GM12878 (cell line): ENCODE measurements around the gene UBE2QL1. TPM values are rescaled to one million over a fixed set of nuclear protein-coding genes. Genes with fewer than 3 reads are reported as not detected.

Experiments
- ATAC-seq: fragments of 200-7000 bp; cut with Tn5 transposase; 3 replicates; pipeline ENCODE4 v1.9.1; 2020; ENCODE audit warnings: mild to moderate bottlenecking, moderate library complexity
- BruUV-seq: library from RNA; stranded (reverse); fragments of 400-500 nt; replicated peaks from 2 replicates; lab custom pipeline; 2021; lab: Mats Ljungman, UMichigan
- CTCF ChIA-PET: fragments of 300-600 bp; sonication (Branson Sonifier 250); formaldehyde crosslinking; extraction: SDS; loops from one replicate; lab custom pipeline; 2021; ENCODE audit warnings: inconsistent platforms; lab: Yijun Ruan, JAX
- POLR2A ChIA-PET: fragments of 350-600 bp; formaldehyde crosslinking; extraction: SDS; loops from one replicate; lab custom pipeline; 2021; ENCODE audit warnings: inconsistent platforms; lab: Charles Lee
- RAD21 ChIA-PET: fragments of 300-600 bp; sonication (Branson Sonifier 250); formaldehyde crosslinking; loops from one replicate; lab custom pipeline; 2023; ENCODE audit warnings: antibody characterized with exemption; ENCODE audit not compliant: unreplicated experiment; lab: Charles Lee
- SMC1A ChIA-PET: fragments of 300-600 bp; sonication (Branson Sonifier 250); formaldehyde crosslinking; loops from one replicate; lab custom pipeline; 2023; ENCODE audit not compliant: unreplicated experiment, uncharacterized antibody; lab: Charles Lee
- DNase-seq: peaks from one replicate; pipeline ENCODE4 v3.0.0-alpha.2; 2011; ENCODE audit warnings: low read depth, low spot score
- FAIRE-seq: peaks from 3 replicates; lab custom pipeline; 2011; peaks lifted over from hg19 to GRCh38; lab: Jason Lieb, UNC
- H2AFZ ChIP-seq: 2 replicates; pipeline ENCODE4 v1.6.0; 2011; ENCODE audit warnings: low read depth, low read length, control low read depth; ENCODE audit not compliant: control insufficient read depth
- H3K27ac ChIP-seq: 2 replicates; pipeline ENCODE4 v1.5.1; 2011; ENCODE audit warnings: control low read depth; ENCODE audit not compliant: control insufficient read depth, insufficient read depth
- H3K27me3 ChIP-seq, 2 experiments: replicated peaks in 1 of 2; 2 replicates each; pipeline versions ENCODE4 v1.6.0 to v1.6.1; 2011; ENCODE audit warnings: low read length in 1 of 2; ENCODE audit not compliant: control insufficient read depth in 2 of 2, insufficient read depth in 2 of 2
- H3K36me3 ChIP-seq, 2 experiments: 2 replicates each; pipeline ENCODE4 v1.5.1; 2011; ENCODE audit warnings: low read length in 1 of 2; ENCODE audit not compliant: control insufficient read depth in 2 of 2, insufficient read depth in 2 of 2
- H3K4me1 ChIP-seq: 2 replicates; pipeline ENCODE4 v1.6.1; 2011; ENCODE audit warnings: mild to moderate bottlenecking, low read length, moderate library complexity, mixed read lengths; ENCODE audit not compliant: control insufficient read depth, insufficient read depth
- H3K4me2 ChIP-seq: 2 replicates; pipeline ENCODE4 v1.6.0; 2011; ENCODE audit warnings: control low read depth; ENCODE audit not compliant: control insufficient read depth, insufficient read depth
- H3K4me3 ChIP-seq: fragments of 200-600 bp; sonication (generic); 2 replicates; pipeline ENCODE4 v1.5.1; 2016
- H3K79me2 ChIP-seq: 2 replicates; pipeline ENCODE4 v1.6.0; 2011; ENCODE audit warnings: low read length; ENCODE audit not compliant: control insufficient read depth, insufficient read depth
- H3K9ac ChIP-seq: 2 replicates; pipeline ENCODE4 v1.8.0; 2011; ENCODE audit warnings: low read length, control low read depth, mixed read lengths; ENCODE audit not compliant: control insufficient read depth, insufficient read depth
- H3K9me3 ChIP-seq: replicated peaks from 3 replicates; pipeline ENCODE4 v1.5.1; 2011; ENCODE audit warnings: mild to moderate bottlenecking, low read length; ENCODE audit not compliant: control insufficient read depth, insufficient read depth
- H4K20me1 ChIP-seq: 2 replicates; pipeline ENCODE4 v1.6.0; 2011; ENCODE audit not compliant: control insufficient read depth, insufficient read depth
- BACH1 ChIP-seq: fragments of 450-650 bp; IDR thresholded peaks from 2 replicates; pipeline ENCODE4 v1.6.1; 2017; ENCODE audit warnings: mild to moderate bottlenecking, borderline replicate concordance
- CBFB ChIP-seq: IDR thresholded peaks from 2 replicates; pipeline ENCODE4 v1.6.1; 2016; ENCODE audit warnings: antibody characterized with exemption, low read depth
- CBX5 ChIP-seq: sonication (generic); IDR thresholded peaks from 2 replicates; pipeline ENCODE4 v1.6.1; 2016; ENCODE audit warnings: low read depth, moderate library complexity, mild to moderate bottlenecking, inconsistent platforms
- E2F8 ChIP-seq: fragments of 450-650 bp; IDR thresholded peaks from 2 replicates; pipeline ENCODE4 v1.6.1; 2018; ENCODE audit warnings: mild to moderate bottlenecking, low read depth, moderate library complexity; ENCODE audit not compliant: partially characterized antibody
- E4F1 ChIP-seq: fragments of 450-650 bp; IDR thresholded peaks from 2 replicates; pipeline ENCODE4 v1.6.1; 2018; ENCODE audit warnings: borderline replicate concordance, mild to moderate bottlenecking; ENCODE audit not compliant: partially characterized antibody
- ESRRA ChIP-seq: IDR thresholded peaks from 2 replicates; pipeline ENCODE4 v1.6.1; 2012; ENCODE audit warnings: mild to moderate bottlenecking, low read length, improper control_type of control experiment
- HCFC1 ChIP-seq: fragments of 150-350 bp; IDR thresholded peaks from 2 replicates; pipeline ENCODE4 v1.6.1; 2014; ENCODE audit warnings: low read length
- MAX ChIP-seq: IDR thresholded peaks from 2 replicates; pipeline ENCODE4 v1.6.1; 2012; ENCODE audit warnings: low read depth, low read length, improper control_type of control experiment
- NFIC ChIP-seq: IDR thresholded peaks from 2 replicates; pipeline ENCODE4 v1.6.1; 2012; ENCODE audit warnings: low read depth, mild to moderate bottlenecking, inconsistent platforms, low read length, moderate library complexity
- NR2C1 ChIP-seq: fragments of 450-650 bp; IDR thresholded peaks from 2 replicates; pipeline ENCODE4 v1.6.1; 2017; ENCODE audit warnings: antibody characterized with exemption, mild to moderate bottlenecking, moderate library complexity
- ZNF24 ChIP-seq: fragments of 450-650 bp; IDR thresholded peaks from 2 replicates; pipeline ENCODE4 v1.6.1; 2017; ENCODE audit warnings: antibody characterized with exemption, mild to moderate bottlenecking
- WGBS: methylation state at CpG from one replicate; pipeline ENCODE4 v1.1.6; 2016; ENCODE audit warnings: low lambda C conversion rate; ENCODE audit not compliant: insufficient replicate concordance, insufficient coverage; ENCODE audit errors: missing lambda C conversion rate; 5-methylcytosine and 5-hydroxymethylcytosine counted together
- in situ Hi-C: fragments of 300-500 bp; cut with MboI; formaldehyde crosslinking; loops from 9 replicates; pipeline ENCODE4 v1.14.3; 2018; ENCODE audit warnings: mixed read lengths
- intact Hi-C: fragments of 100-400 bp; cut with micrococcal nuclease; formaldehyde crosslinking; loops from one replicate; pipeline ENCODE4 v1.14.2; 2022; ENCODE audit not compliant: unreplicated experiment
- polyA plus RNA-seq, 11 experiments: library from polyadenylated mRNA; depleted of rRNA in 4 of 11; unstranded in 6 of 11; stranded (reverse) in 5 of 11; fragments of >200 nt; fragmentation: Nextera tagmentation in 4 of 11; fragmentation: Illumina TruSeq in 1 of 11; extraction: Ambion mirVana in 4 of 11; extraction: Trizol in 1 of 11; gene quantifications; 1 replicate in 1 of 11; 2 replicates in 10 of 11; pipeline versions ENCODE4 v1.2.1 to v1.2.3, GENCODE V29; 2011 to 2016; ENCODE audit warnings: inconsistent platforms in 2 of 11, missing spikeins in 2 of 11, low read depth in 1 of 11
- total RNA-seq, 4 experiments: library from RNA; depleted of rRNA in 3 of 4; stranded (reverse); fragments of >200 nt in 3 of 4; fragmentation: Illumina TruSeq in 1 of 4; extraction: Trizol in 1 of 4; gene quantifications; 2 replicates each; pipeline versions ENCODE4 v1.2.1 to v1.2.3, GENCODE V29; 2013 to 2021

The UBE2QL1 gene
- total and polyA plus RNA-seq, 10 of the 15 experiments (the other 5 are each of a cell fraction or from before 2014, with no cell fraction given) = 0.03 to 0.62 (median 0.04) TPM; not detected in 6

GRCh38 chr5:6461793-6462650 is 13.4 kb downstream of the UBE2QL1 start:
- intact Hi-C loops = no loop called here
- SMC1A ChIA-PET = no interaction called here

More at GRCh38 chr5:6461793-6462650, 13.4 kb downstream of the UBE2QL1 start:
- DNase-seq (no peak), FAIRE-seq (no peak), ATAC-seq (no peak)
- Histone ChIP-seq H3K27ac (no peak overlapping the region), H3K9ac (no peak overlapping the region), H2AFZ (no peak overlapping the region), H3K4me3 (no peak overlapping the region), H4K20me1 (no peaks in the 10 kb centered on the region), H3K36me3 (no peaks in the 10 kb centered on the region), H3K79me2 (no peaks in the 10 kb centered on the region), H3K9me3 (no peaks in the 10 kb centered on the region; the same call in 2 of the 3 replicates), H3K4me1 (no peaks in the 10 kb centered on the region), H3K4me2 (no peak overlapping the region), H3K27me3 (no peaks in the 10 kb centered on the region; a peak in 1 of 4 replicates)
- CTCF ChIA-PET = no interaction called here
- POLR2A ChIA-PET = no interaction called here
- RAD21 ChIA-PET = no interaction called here
- 68% methylated on average over 17 of the region's 17 CpGs for WGBS
- in situ Hi-C loops = no loop called here
- BruUV-seq = no TSS peak
- no peak for TF ChIP-seq NR2C1
- no peak for TF ChIP-seq BACH1
- TF ChIP-seq ESRRA = no peak
- TF ChIP-seq E4F1 = no peak
- TF ChIP-seq NFIC = no peak
- no peak for TF ChIP-seq ZNF24
- TF ChIP-seq E2F8 = no peak
- TF ChIP-seq MAX = no peak
- TF ChIP-seq CBFB = no peak
- TF ChIP-seq HCFC1 = no peak
- no peak for TF ChIP-seq CBX5
